ENCODE data around the gene HIVEP3. TPM values are rescaled to one million over a fixed set of nuclear protein-coding genes. Genes with fewer than 3 reads are reported as not detected.
A peak's percentile ranks its signal among the peaks of the same experiment; 100 is the strongest.

HIVEP3 gene
- total RNA-seq, 2 experiments from 2014 or later, result 25.3 to 26.2 TPM

- H3K9me3 Mint-ChIP-seq, result no peaks in the 10 kb centered on the region
- CTCF ChIA-PET, result no interaction called here
Observed at GRCh38 chr1:41774471-41774990, 144.2 kb downstream of the HIVEP3 start.

GRCh38 chr1:41773842-41774241 is 144.9 kb downstream of the HIVEP3 start:
- peaks cover 5% of the 10 kb centered on the region for H3K4me1 Mint-ChIP-seq (ENCODE audit: low read depth)
- H3K9me3 Mint-ChIP-seq, result no peaks in the 10 kb centered on the region
- CTCF ChIA-PET, result no interaction called here
- POLR2A ChIA-PET, result no interaction called here
- no peak overlapping the region for H3K4me3 Mint-ChIP-seq
- intact Hi-C loops (cut with micrococcal nuclease), result no loop called here
- H3K27me3 Mint-ChIP-seq, result no peaks in the 10 kb centered on the region
- H3K27ac Mint-ChIP-seq, result no peak overlapping the region
- no peaks in the 10 kb centered on the region for H3K36me3 Mint-ChIP-seq
- no peak for DNase-seq

More at GRCh38 chr1:41774471-41774990, 144.2 kb downstream of the HIVEP3 start:
- intact Hi-C loops (cut with micrococcal nuclease), result no loop called here
- Mint-ChIP-seq H3K27ac (no peak overlapping the region), H3K4me3 (no peak overlapping the region), H3K27me3 (no peaks in the 10 kb centered on the region), H3K36me3 (no peaks in the 10 kb centered on the region), H3K4me1 (ENCODE audit: low read depth) (peaks cover 5% of the 10 kb centered on the region)
- POLR2A ChIA-PET, result no interaction called here
- DNase-seq, result no peak

- no peaks in the 10 kb centered on the region for H3K36me3 Mint-ChIP-seq
- intact Hi-C loops (cut with micrococcal nuclease), result no loop called here
- H3K4me1 Mint-ChIP-seq (ENCODE audit: low read depth), result peaks cover 5% of the 10 kb centered on the region
- no peaks in the 10 kb centered on the region for H3K27me3 Mint-ChIP-seq
- H3K4me3 Mint-ChIP-seq, result no peak overlapping the region
- ChIA-PET CTCF (no interaction called here), POLR2A (no interaction called here)
- DNase-seq, result no peak
- H3K27ac Mint-ChIP-seq, result no peak overlapping the region
- H3K9me3 Mint-ChIP-seq, result no peaks in the 10 kb centered on the region
Observed at GRCh38 chr1:41773144-41773591, 145.6 kb downstream of the HIVEP3 start.

GRCh38 chr1:41769068-41769467 is 149.7 kb downstream of the HIVEP3 start:
- no peak for DNase-seq
- intact Hi-C loops (cut with micrococcal nuclease), result no loop called here
- no peaks in the 10 kb centered on the region for H3K36me3 Mint-ChIP-seq
- H3K9me3 Mint-ChIP-seq, result no peaks in the 10 kb centered on the region
- no peak overlapping the region for H3K4me3 Mint-ChIP-seq
- no peaks in the 10 kb centered on the region for H3K27me3 Mint-ChIP-seq
- ChIA-PET CTCF (no interaction called here), POLR2A (no interaction called here)
- no peak overlapping the region for H3K27ac Mint-ChIP-seq
- H3K4me1 Mint-ChIP-seq (ENCODE audit: low read depth), result peaks cover 5% of the 10 kb centered on the region

GRCh38 chr1:41768583-41768982 is 150.1 kb downstream of the HIVEP3 start:
- Mint-ChIP-seq H3K27ac (no peak overlapping the region), H3K9me3 (no peaks in the 10 kb centered on the region), H3K36me3 (no peaks in the 10 kb centered on the region), H3K4me1 (ENCODE audit: low read depth) (peaks cover 5% of the 10 kb centered on the region), H3K27me3 (no peaks in the 10 kb centered on the region), H3K4me3 (no peak overlapping the region)
- intact Hi-C loops (cut with micrococcal nuclease), result no loop called here
- ChIA-PET POLR2A (no interaction called here), CTCF (interaction anchor here (1.2 kb wide), 1 partner anchor 43 kb away, joined by 4 read pairs; no protein-coding TSS in a partner anchor)
- DNase-seq, result peak; percentile 4

- DNase-seq, result peak; percentile 1
- no peaks in the 10 kb centered on the region for H3K27me3 Mint-ChIP-seq
- H3K27ac Mint-ChIP-seq, result no peak overlapping the region
- CTCF ChIA-PET, result interaction anchor here (1.2 kb wide), 1 partner anchor 44 kb away, joined by 4 read pairs; no protein-coding TSS in a partner anchor
- intact Hi-C loops (cut with micrococcal nuclease), result no loop called here
- no peaks in the 10 kb centered on the region for H3K4me1 Mint-ChIP-seq (ENCODE audit: low read depth)
- H3K36me3 Mint-ChIP-seq, result no peaks in the 10 kb centered on the region
- no peaks in the 10 kb centered on the region for H3K9me3 Mint-ChIP-seq
- POLR2A ChIA-PET, result no interaction called here
- no peak overlapping the region for H3K4me3 Mint-ChIP-seq
Observed at GRCh38 chr1:41767534-41768525, 150.9 kb downstream of the HIVEP3 start.

- Mint-ChIP-seq H3K27ac (no peak overlapping the region), H3K27me3 (no peaks in the 10 kb centered on the region), H3K4me3 (no peak overlapping the region), H3K9me3 (peaks cover 9% of the 10 kb centered on the region), H3K36me3 (no peaks in the 10 kb centered on the region), H3K4me1 (ENCODE audit: low read depth) (no peaks in the 10 kb centered on the region)
- ChIA-PET CTCF (interaction anchor here (0.8 to 1.4 kb wide), 2 partner anchors 11 to 251 kb away, joined by 3 read pairs; no protein-coding TSS in a partner anchor), POLR2A (no interaction called here)
- DNase-seq, result no peak
- intact Hi-C loops (cut with micrococcal nuclease), result no loop called here
Observed at GRCh38 chr1:41766546-41766945, 152.2 kb downstream of the HIVEP3 start.

- intact Hi-C loops (cut with micrococcal nuclease), result no loop called here
- Mint-ChIP-seq H3K27ac (no peak overlapping the region), H3K4me1 (ENCODE audit: low read depth) (no peaks in the 10 kb centered on the region), H3K36me3 (no peaks in the 10 kb centered on the region), H3K27me3 (no peaks in the 10 kb centered on the region), H3K4me3 (no peak overlapping the region), H3K9me3 (peaks cover 14% of the 10 kb centered on the region)
- ChIA-PET POLR2A (no interaction called here), CTCF (interaction anchor here (1.4 kb wide), 1 partner anchor 250 kb away, joined by 3 read pairs; no protein-coding TSS in a partner anchor)
- DNase-seq, result no peak
Observed at GRCh38 chr1:41766041-41766440, 152.7 kb downstream of the HIVEP3 start.

GRCh38 chr1:41765152-41765551 is 153.6 kb downstream of the HIVEP3 start:
- DNase-seq, result no peak
- no peaks in the 10 kb centered on the region for H3K27me3 Mint-ChIP-seq
- H3K27ac Mint-ChIP-seq, result no peak overlapping the region
- no peaks in the 10 kb centered on the region for H3K36me3 Mint-ChIP-seq
- ChIA-PET POLR2A (no interaction called here), CTCF (interaction anchor here (1.4 kb wide), 1 partner anchor 249 kb away, joined by 3 read pairs; no protein-coding TSS in a partner anchor)
- peaks cover 15% of the 10 kb centered on the region for H3K9me3 Mint-ChIP-seq
- no peak overlapping the region for H3K4me3 Mint-ChIP-seq
- no peaks in the 10 kb centered on the region for H3K4me1 Mint-ChIP-seq (ENCODE audit: low read depth)
- intact Hi-C loops (cut with micrococcal nuclease), result no loop called here

- no peaks in the 10 kb centered on the region for H3K27me3 Mint-ChIP-seq
- intact Hi-C loops (cut with micrococcal nuclease), result no loop called here
- H3K4me3 Mint-ChIP-seq, result no peak overlapping the region
- peaks cover under 1% of the 10 kb centered on the region for H3K4me1 Mint-ChIP-seq (ENCODE audit: low read depth)
- ChIA-PET POLR2A (no interaction called here), CTCF (no interaction called here)
- peaks cover 15% of the 10 kb centered on the region for H3K9me3 Mint-ChIP-seq
- peak; percentile 6 for DNase-seq
- H3K27ac Mint-ChIP-seq, result no peak overlapping the region
- no peaks in the 10 kb centered on the region for H3K36me3 Mint-ChIP-seq
Observed at GRCh38 chr1:41764656-41765055, 154.1 kb downstream of the HIVEP3 start.

GRCh38 chr1:41762777-41763176 is 155.9 kb downstream of the HIVEP3 start:
- no peak for DNase-seq
- H3K4me1 Mint-ChIP-seq (ENCODE audit: low read depth), result peaks cover 11% of the 10 kb centered on the region
- no peaks in the 10 kb centered on the region for H3K36me3 Mint-ChIP-seq
- intact Hi-C loops (cut with micrococcal nuclease), result no loop called here
- no peak overlapping the region for H3K27ac Mint-ChIP-seq
- H3K4me3 Mint-ChIP-seq, result no peak overlapping the region
- no peaks in the 10 kb centered on the region for H3K27me3 Mint-ChIP-seq
- H3K9me3 Mint-ChIP-seq, result peaks cover 15% of the 10 kb centered on the region
- ChIA-PET CTCF (no interaction called here), POLR2A (no interaction called here)

- POLR2A ChIA-PET, result no interaction called here
- Mint-ChIP-seq H3K4me1 (ENCODE audit: low read depth) (peaks cover 11% of the 10 kb centered on the region), H3K36me3 (no peaks in the 10 kb centered on the region), H3K27ac (no peak overlapping the region), H3K9me3 (peaks cover 15% of the 10 kb centered on the region), H3K27me3 (no peaks in the 10 kb centered on the region), H3K4me3 (no peak overlapping the region)
- DNase-seq, result peak; percentile 7
- intact Hi-C loops (cut with micrococcal nuclease), result no loop called here
- CTCF ChIA-PET, result no interaction called here
Observed at GRCh38 chr1:41762251-41762650, 156.5 kb downstream of the HIVEP3 start.

All from activated CD4-positive, alpha-beta memory T cell treated with anti-CD3 and anti-CD28 coated beads for 36 hours (primary cell).